Neural crest cell (in vitro differentiated cells): ENCODE results near the gene FUT4. TPM values are rescaled to one million over a fixed set of nuclear protein-coding genes. Genes with fewer than 3 reads are reported as not detected.
"Not testable (repeated sequence)": the region's sequence is repeated elsewhere in the genome, so short reads cannot be mapped to it uniquely, and the experiment has no call there.

Experiments used
- DNase-seq: peaks from one replicate; pipeline ENCODE4 v3.0.0; 2021; ENCODE audit warnings: low read depth, mixed read lengths, low spot score
- H3K27ac Mint-ChIP-seq: one replicate; pipeline ENCODE4 v1.8.0; 2021; ENCODE audit warnings: mild to moderate bottlenecking, mixed read lengths; ENCODE audit not compliant: unreplicated experiment
- H3K27me3 Mint-ChIP-seq: 2 replicates; pipeline ENCODE4 v1.8.0; 2021; ENCODE audit warnings: low read depth, mild to moderate bottlenecking, mixed read lengths
- H3K36me3 Mint-ChIP-seq: 2 replicates; pipeline ENCODE4 v1.8.0; 2021; ENCODE audit warnings: low read depth, mild to moderate bottlenecking, mixed read lengths
- H3K4me1 Mint-ChIP-seq: 2 replicates; pipeline ENCODE4 v1.8.0; 2021; ENCODE audit warnings: mixed read lengths
- H3K4me3 Mint-ChIP-seq: one replicate; pipeline ENCODE4 v1.8.0; 2021; ENCODE audit warnings: mild to moderate bottlenecking, mixed read lengths
- H3K9me3 Mint-ChIP-seq: 2 replicates; pipeline ENCODE4 v1.8.0; 2021; ENCODE audit warnings: mixed read lengths
- CTCF ChIP-seq: fragments of 200-600 bp; sonication (generic); conservative IDR thresholded peaks from 2 replicates; pipeline ENCODE4 v1.5.0; 2021; ENCODE audit warnings: antibody characterized with exemption, mild to moderate bottlenecking
- total RNA-seq: library from RNA; stranded (reverse); gene quantifications from 2 replicates; pipeline ENCODE4 v1.2.1, GENCODE V29; 2021

The FUT4 gene
- total RNA-seq, 1 donor from 2014 or later, result 5.2 TPM

GRCh38 chr11:94546162-94546470 is 2.4 kb downstream of the FUT4 start:
- peaks cover 11% of the 10 kb centered on the region for H3K27me3 Mint-ChIP-seq
- no peak for DNase-seq
- peaks cover 35% of the 10 kb centered on the region for H3K4me1 Mint-ChIP-seq
- no peak for TF ChIP-seq CTCF
- peaks cover 2% of the 10 kb centered on the region for H3K36me3 Mint-ChIP-seq
- H3K27ac Mint-ChIP-seq, result no peak overlapping the region
- H3K9me3 Mint-ChIP-seq, result no peaks in the 10 kb centered on the region
- peak overlapping the region; percentile 77 for H3K4me3 Mint-ChIP-seq

GRCh38 chr11:94546886-94547285 is 3.2 kb downstream of the FUT4 start:
- H3K36me3 Mint-ChIP-seq, result peaks cover 2% of the 10 kb centered on the region
- H3K4me1 Mint-ChIP-seq, result peaks cover 35% of the 10 kb centered on the region
- H3K4me3 Mint-ChIP-seq, result peak overlapping the region; percentile 76
- H3K27ac Mint-ChIP-seq, result no peak overlapping the region
- H3K9me3 Mint-ChIP-seq, result no peaks in the 10 kb centered on the region
- H3K27me3 Mint-ChIP-seq, result peaks cover 6% of the 10 kb centered on the region
- no peak for DNase-seq
- no peak for TF ChIP-seq CTCF

GRCh38 chr11:94549146-94549545 is 5.4 kb downstream of the FUT4 start:
- Mint-ChIP-seq H3K4me1 (peaks cover 24% of the 10 kb centered on the region), H3K36me3 (peaks cover 2% of the 10 kb centered on the region), H3K27ac (no peak overlapping the region), H3K9me3 (no peaks in the 10 kb centered on the region), H3K4me3 (no peak overlapping the region), H3K27me3 (peaks cover 4% of the 10 kb centered on the region)
- DNase-seq, result no peak
- TF ChIP-seq CTCF, result no peak

- Mint-ChIP-seq H3K27me3 (peaks cover 3% of the 10 kb centered on the region), H3K36me3 (peaks cover 2% of the 10 kb centered on the region), H3K9me3 (no peaks in the 10 kb centered on the region), H3K4me3 (no peak overlapping the region), H3K27ac (no peak overlapping the region), H3K4me1 (peaks cover 24% of the 10 kb centered on the region)
- DNase-seq, result no peak
- TF ChIP-seq CTCF, result no peak
Measured at GRCh38 chr11:94550513-94550912, 6.8 kb downstream of the FUT4 start.

GRCh38 chr11:94553938-94554337 is 10.2 kb downstream of the FUT4 start:
- Mint-ChIP-seq H3K36me3 (no peaks in the 10 kb centered on the region), H3K4me1 (peaks cover 5% of the 10 kb centered on the region), H3K4me3 (no peak overlapping the region), H3K27ac (no peak overlapping the region), H3K9me3 (no peaks in the 10 kb centered on the region), H3K27me3 (no peaks in the 10 kb centered on the region)
- no peak for DNase-seq
- TF ChIP-seq CTCF, result no peak

GRCh38 chr11:94555752-94556329 is 12.1 kb downstream of the FUT4 start:
- H3K4me3 Mint-ChIP-seq, DNase-seq, H3K36me3 Mint-ChIP-seq, H3K27me3 Mint-ChIP-seq, H3K27ac Mint-ChIP-seq, H3K9me3 Mint-ChIP-seq: not testable (repeated sequence)
- peaks cover 16% of the 10 kb centered on the region for H3K4me1 Mint-ChIP-seq
